IMR-90 (cell line): Measurements from ENCODE around the gene STAT6. TPM values are rescaled to one million over a fixed set of nuclear protein-coding genes. Genes with fewer than 3 reads are reported as not detected.
A peak's percentile ranks its signal among the peaks of the same experiment; 100 is the strongest.

Experiments used
- ATAC-seq: fragments of 200-7000 bp; cut with Tn5 transposase; 2 replicates; pipeline ENCODE4 v1.9.1; 2020; ENCODE audit warnings: low read depth, mild to moderate bottlenecking, moderate library complexity
- BruUV-seq: library from RNA; stranded (reverse); fragments of 400-500 nt; replicated peaks from 2 replicates; lab custom pipeline; 2021; lab: Mats Ljungman, UMichigan
- CTCF ChIA-PET: fragments of 300-600 bp; formaldehyde crosslinking; extraction: SDS; loops from one replicate; lab custom pipeline; 2021; ENCODE audit warnings: antibody characterized with exemption; lab: Yijun Ruan, JAX
- POLR2A ChIA-PET: fragments of 300-600 bp; sonication (Branson Sonifier 250); formaldehyde crosslinking; loops from one replicate; lab custom pipeline; 2022; ENCODE audit warnings: antibody characterized with exemption; ENCODE audit not compliant: unreplicated experiment; lab: Charles Lee
- DNase-seq: peaks from one replicate; pipeline ENCODE4 v3.0.0; 2013
- H2AFZ ChIP-seq: replicated peaks from 2 replicates; pipeline ENCODE3; 2013; ENCODE audit warnings: low read length, mild to moderate bottlenecking; ENCODE audit not compliant: poor library complexity
- H2AK5ac ChIP-seq: 2 replicates; pipeline ENCODE4 v1.6.1; 2013; ENCODE audit warnings: low read depth, low read length, inconsistent platforms
- H2AK9ac ChIP-seq: replicated peaks from 2 replicates; pipeline ENCODE3; 2013; ENCODE audit warnings: mild to moderate bottlenecking, low read depth, low read length, moderate library complexity; ENCODE audit not compliant: poor library complexity
- H2BK120ac ChIP-seq: 2 replicates; pipeline ENCODE4 v1.6.1; 2013; ENCODE audit warnings: low read depth, low read length, inconsistent platforms
- H2BK15ac ChIP-seq: 3 replicates; pipeline ENCODE4 v1.6.1; 2013; ENCODE audit warnings: low read depth, low read length, inconsistent platforms
- H2BK20ac ChIP-seq: 2 replicates; pipeline ENCODE4 v1.6.1; 2013; ENCODE audit warnings: low read depth, mild to moderate bottlenecking, inconsistent platforms, low read length, moderate library complexity
- H2BK5ac ChIP-seq: 2 replicates; pipeline ENCODE4 v1.6.1; 2013; ENCODE audit warnings: mild to moderate bottlenecking, low read depth, low read length, inconsistent platforms; ENCODE audit not compliant: poor library complexity, severe bottlenecking
- H3K14ac ChIP-seq: replicated peaks from 2 replicates; pipeline ENCODE4 v1.6.1; 2013; ENCODE audit warnings: low read depth, low read length, inconsistent platforms
- H3K18ac ChIP-seq: 2 replicates; pipeline ENCODE4 v1.6.1; 2013; ENCODE audit warnings: low read depth, low read length, control low read depth
- H3K23ac ChIP-seq: 2 replicates; pipeline ENCODE4 v1.6.1; 2013; ENCODE audit warnings: low read depth, low read length, inconsistent platforms
- H3K27ac ChIP-seq: 2 replicates; pipeline ENCODE4 v1.5.1; 2013; ENCODE audit warnings: mild to moderate bottlenecking, control low read depth, low read length; ENCODE audit not compliant: insufficient read depth
- H3K27me3 ChIP-seq: 2 replicates; pipeline ENCODE4 v1.6.1; 2013; ENCODE audit warnings: low read length; ENCODE audit not compliant: control insufficient read depth, insufficient read depth
- H3K36me3 ChIP-seq: 2 replicates; pipeline ENCODE4 v1.6.1; 2013; ENCODE audit warnings: low read length, mixed read lengths; ENCODE audit not compliant: control insufficient read depth, insufficient read depth
- H3K4ac ChIP-seq: 2 replicates; pipeline ENCODE4 v1.6.1; 2013; ENCODE audit warnings: low read depth, low read length, inconsistent platforms
- H3K4me1 ChIP-seq: 2 replicates; pipeline ENCODE4 v1.6.1; 2013; ENCODE audit warnings: low read length, mixed read lengths; ENCODE audit not compliant: control insufficient read depth, insufficient read depth
- H3K4me2 ChIP-seq: 2 replicates; pipeline ENCODE4 v1.6.1; 2013; ENCODE audit warnings: low read depth, mild to moderate bottlenecking, control low read depth, low read length, moderate library complexity
- H3K4me3 ChIP-seq: 2 replicates; pipeline ENCODE4 v1.5.1; 2013; ENCODE audit warnings: low read depth, mild to moderate bottlenecking, control low read depth, low read length, moderate library complexity; ENCODE audit not compliant: insufficient read depth
- H3K56ac ChIP-seq: 2 replicates; pipeline ENCODE4 v1.6.1; 2013; ENCODE audit warnings: low read length, inconsistent platforms; ENCODE audit not compliant: insufficient read depth; ENCODE audit errors: extremely low read depth
- H3K79me1 ChIP-seq, 2 experiments: 2 replicates each; pipeline ENCODE4 v1.6.1; 2013; ENCODE audit warnings: low read length in 2 of 2, inconsistent platforms in 1 of 2, low read depth in 1 of 2
- H3K9ac ChIP-seq: 2 replicates; pipeline ENCODE4 v1.6.1; 2013; ENCODE audit warnings: low read depth, low read length, control low read depth
- H3K9me1 ChIP-seq: 2 replicates; pipeline ENCODE4 v1.6.1; 2013; ENCODE audit warnings: low read length, inconsistent platforms; ENCODE audit not compliant: insufficient read depth
- H3K9me3 ChIP-seq: 2 replicates; pipeline ENCODE4 v1.6.1; 2013; ENCODE audit warnings: low read length; ENCODE audit not compliant: control insufficient read depth, insufficient read depth
- H4K20me1 ChIP-seq: 2 replicates; pipeline ENCODE4 v1.6.1; 2013; ENCODE audit warnings: low read length, inconsistent platforms; ENCODE audit not compliant: insufficient read depth
- H4K5ac ChIP-seq: 2 replicates; pipeline ENCODE4 v1.6.1; 2013; ENCODE audit warnings: mild to moderate bottlenecking, low read depth, low read length, control low read depth
- H4K8ac ChIP-seq, 2 experiments: 2 replicates each; pipeline ENCODE4 v1.6.1; 2013; ENCODE audit warnings: low read depth in 2 of 2, low read length in 2 of 2, control low read depth in 1 of 2, inconsistent platforms in 1 of 2
- H4K91ac ChIP-seq: 2 replicates; pipeline ENCODE4 v1.6.1; 2013; ENCODE audit warnings: low read depth, low read length, inconsistent platforms; ENCODE audit not compliant: insufficient read depth
- FOS ChIP-seq: fragments of 150-350 bp; IDR thresholded peaks from 2 replicates; pipeline ENCODE4 v1.6.1; 2016; ENCODE audit warnings: low read depth, low read length
- POLR2A ChIP-seq: IDR thresholded peaks from 2 replicates; pipeline ENCODE4 v1.6.1; 2012; ENCODE audit warnings: mild to moderate bottlenecking, low read depth, low read length
- RAD21 ChIP-seq: IDR thresholded peaks from 2 replicates; pipeline ENCODE4 v1.6.1; 2012; ENCODE audit warnings: low read length, improper control_type of control experiment
- RCOR1 ChIP-seq: IDR thresholded peaks from 2 replicates; pipeline ENCODE4 v1.6.1; 2012; ENCODE audit warnings: mild to moderate bottlenecking, low read length, improper control_type of control experiment; ENCODE audit not compliant: insufficient replicate concordance
- RFX5 ChIP-seq: IDR thresholded peaks from 2 replicates; pipeline ENCODE4 v1.8.0; 2012; ENCODE audit warnings: low read depth, mild to moderate bottlenecking, low read length, moderate library complexity
- SMC3 ChIP-seq: fragments of 150-350 bp; IDR thresholded peaks from 2 replicates; pipeline ENCODE4 v1.6.1; 2016; ENCODE audit warnings: low read depth, mild to moderate bottlenecking, antibody characterized with exemption, low read length, moderate library complexity
- WGBS, 2 experiments: methylation state at CpG; one replicate each; pipeline versions ENCODE4 v1.1.5 to v1.1.7; 2013; ENCODE audit warnings: missing lambda C conversion rate in 2 of 2; ENCODE audit not compliant: insufficient read length in 1 of 2; ENCODE audit errors: extremely low coverage in 2 of 2; 5-methylcytosine and 5-hydroxymethylcytosine counted together
- dilution Hi-C: fragments of 300-500 bp; cut with HindIII; formaldehyde crosslinking; loops from one replicate; pipeline ENCODE4 v1.14.3; 2018; ENCODE audit warnings: low sequenced_read_pairs; ENCODE audit not compliant: unreplicated experiment
- in situ Hi-C: fragments of 300-500 bp; cut with MboI; formaldehyde crosslinking; loops from 3 replicates; pipeline ENCODE4 v1.14.3; 2019; ENCODE audit warnings: low sequenced_read_pairs, inconsistent platforms, mixed read lengths
- intact Hi-C: fragments of 100-400 bp; cut with micrococcal nuclease; formaldehyde crosslinking; loops from 2 replicates; pipeline ENCODE4 v1.10.0; 2022
- polyA plus RNA-seq, 3 experiments: library from polyadenylated mRNA; depleted of rRNA; stranded (reverse); fragments of >200 nt; gene quantifications; 2 replicates each; pipeline ENCODE4 v1.2.3, GENCODE V29; 2012; ENCODE audit warnings: low replicate concordance in 1 of 3
- total RNA-seq: library from RNA; depleted of rRNA; stranded (reverse); fragments of >200 nt; gene quantifications from 2 replicates; pipeline ENCODE4 v1.2.3, GENCODE V29; 2012
- TF ChIP-seq, protein P1 (sequence below): fragments of 150-350 bp; IDR thresholded peaks from 2 replicates; pipeline ENCODE4 v1.6.1; 2017; ENCODE audit warnings: mild to moderate bottlenecking, antibody characterized with exemption, low read length, low read depth
- TF ChIP-seq, protein P2 (sequence below): fragments of 150-350 bp; IDR thresholded peaks from 2 replicates; pipeline ENCODE4 v1.6.1; 2016; ENCODE audit warnings: low read depth, mild to moderate bottlenecking, low read length, moderate library complexity, borderline replicate concordance

Gene STAT6
- total and polyA plus RNA-seq, 2 of the 4 experiments (the other 2 are of a cell fraction): 43.4 to 96.9 TPM

- BruUV-seq: no TSS peak
- intact Hi-C loops: no loop called here
- dilution Hi-C loops: no loop called here
- ATAC-seq (no peak), DNase-seq (no peak)
- Histone ChIP-seq H2BK20ac (0 out of 2 replicates have a peak overlapping the region, but pooled peaks have one; percentile 4), H3K9me3 (no peaks in the 10 kb centered on the region), H2AFZ (no peak overlapping the region), H2BK5ac (no peak overlapping the region), H3K18ac (no peak overlapping the region), H2AK9ac (no peak overlapping the region), H3K4ac (no peak overlapping the region), H4K5ac (no peak overlapping the region), H3K9me1 (no peaks in the 10 kb centered on the region; the same call in 1 of the 2 replicates), H2BK15ac (no peak overlapping the region), H3K23ac (peak overlapping the region; percentile 48; the same call in 1 of the 2 replicates), H3K4me1 (peaks cover 3% of the 10 kb centered on the region; the same call in 1 of the 2 replicates), H3K4me2 (no peak overlapping the region), H4K8ac (no peak overlapping the region), H4K91ac (no peak overlapping the region), H3K36me3 (no peaks in the 10 kb centered on the region), H3K27me3 (peaks cover 30% of the 10 kb centered on the region), H3K9ac (no peak overlapping the region), H2BK120ac (no peak overlapping the region), H3K14ac (peak overlapping the region; percentile 50; the same call in 1 of the 2 replicates), H3K27ac (no peak overlapping the region), H4K20me1 (peaks cover 10% of the 10 kb centered on the region; the same call in 1 of the 2 replicates), H3K4me3 (no peak overlapping the region), H3K56ac (no peak overlapping the region), H3K79me1 (no peaks in the 10 kb centered on the region), H2AK5ac (peak overlapping the region; percentile 27; the same call in 1 of the 2 replicates)
- in situ Hi-C loops: no loop called here
- WGBS, 2 experiments: no CpG with 5 or more reads among the region's 10 CpGs
- TF ChIP-seq RAD21 (no peak), SMC3 (no peak), RCOR1 (no peak), RFX5 (no peak), FOS (no peak), POLR2A (no peak)
- TF ChIP-seq, protein P1, sequence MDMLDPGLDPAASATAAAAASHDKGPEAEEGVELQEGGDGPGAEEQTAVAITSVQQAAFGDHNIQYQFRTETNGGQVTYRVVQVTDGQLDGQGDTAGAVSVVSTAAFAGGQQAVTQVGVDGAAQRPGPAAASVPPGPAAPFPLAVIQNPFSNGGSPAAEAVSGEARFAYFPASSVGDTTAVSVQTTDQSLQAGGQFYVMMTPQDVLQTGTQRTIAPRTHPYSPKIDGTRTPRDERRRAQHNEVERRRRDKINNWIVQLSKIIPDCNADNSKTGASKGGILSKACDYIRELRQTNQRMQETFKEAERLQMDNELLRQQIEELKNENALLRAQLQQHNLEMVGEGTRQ: no peak
- TF ChIP-seq, protein P2, sequence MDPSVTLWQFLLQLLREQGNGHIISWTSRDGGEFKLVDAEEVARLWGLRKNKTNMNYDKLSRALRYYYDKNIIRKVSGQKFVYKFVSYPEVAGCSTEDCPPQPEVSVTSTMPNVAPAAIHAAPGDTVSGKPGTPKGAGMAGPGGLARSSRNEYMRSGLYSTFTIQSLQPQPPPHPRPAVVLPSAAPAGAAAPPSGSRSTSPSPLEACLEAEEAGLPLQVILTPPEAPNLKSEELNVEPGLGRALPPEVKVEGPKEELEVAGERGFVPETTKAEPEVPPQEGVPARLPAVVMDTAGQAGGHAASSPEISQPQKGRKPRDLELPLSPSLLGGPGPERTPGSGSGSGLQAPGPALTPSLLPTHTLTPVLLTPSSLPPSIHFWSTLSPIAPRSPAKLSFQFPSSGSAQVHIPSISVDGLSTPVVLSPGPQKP: no peak
- POLR2A ChIA-PET: no interaction called here
- CTCF ChIA-PET: no interaction called here
Measured at GRCh38 chr12:57046947-57047890, 63.9 kb downstream of the STAT6 start.
